Ishikawa (cell line): ENCODE measurements around the gene HCN1.

Experiments
- CEBPB ChIP-seq: IDR thresholded peaks from 2 replicates; pipeline ENCODE4 v1.6.1; 2012
- CREB1 ChIP-seq: IDR thresholded peaks from 2 replicates; pipeline ENCODE4 v1.6.1; 2012; ENCODE audit warnings: low read depth
- EGR1 ChIP-seq: IDR thresholded peaks from 2 replicates; pipeline ENCODE4 v1.6.1; 2012
- EP300 ChIP-seq: IDR thresholded peaks from 2 replicates; pipeline ENCODE4 v1.6.1; 2012; ENCODE audit warnings: borderline replicate concordance
- FOXM1 ChIP-seq: IDR thresholded peaks from 2 replicates; pipeline ENCODE4 v1.6.1; 2012; ENCODE audit warnings: low read depth, borderline replicate concordance
- MAX ChIP-seq: IDR thresholded peaks from 2 replicates; pipeline ENCODE4 v1.6.1; 2012
- NFIC ChIP-seq: IDR thresholded peaks from 2 replicates; pipeline ENCODE4 v1.6.1; 2012
- RAD21 ChIP-seq: IDR thresholded peaks from 2 replicates; pipeline ENCODE4 v1.6.1; 2012; ENCODE audit warnings: low read depth
- REST ChIP-seq: IDR thresholded peaks from 2 replicates; pipeline ENCODE4 v1.6.1; 2012; ENCODE audit warnings: low read depth, mild to moderate bottlenecking
- TAF1 ChIP-seq: IDR thresholded peaks from 2 replicates; pipeline ENCODE4 v1.6.1; 2012; ENCODE audit warnings: low read depth, mild to moderate bottlenecking
- TCF12 ChIP-seq: IDR thresholded peaks from 2 replicates; pipeline ENCODE4 v1.6.1; 2012; ENCODE audit warnings: low read depth
- TEAD4 ChIP-seq: IDR thresholded peaks from 2 replicates; pipeline ENCODE4 v1.6.1; 2012
- USF1 ChIP-seq: IDR thresholded peaks from 2 replicates; pipeline ENCODE4 v1.6.1; 2012
- YY1 ChIP-seq: IDR thresholded peaks from 2 replicates; pipeline ENCODE4 v1.6.1; 2012; ENCODE audit warnings: low read depth
- ZBTB7A ChIP-seq: IDR thresholded peaks from 2 replicates; pipeline ENCODE4 v1.6.1; 2012; ENCODE audit warnings: low read depth

HCN1 gene

GRCh38 chr5:45382583-45382982, 313.6 kb downstream of the HCN1 start:
- TF ChIP-seq TCF12 (no peak), RAD21 (no peak), REST (no peak), FOXM1 (no peak), EGR1 (no peak), ZBTB7A (no peak), CREB1 (no peak), TEAD4 (no peak), CEBPB (no peak)

- TF ChIP-seq REST (no peak), USF1 (no peak), MAX (no peak), EGR1 (no peak), CREB1 (no peak), YY1 (no peak), TCF12 (no peak), FOXM1 (no peak), TAF1 (no peak), ZBTB7A (no peak), NFIC (no peak), RAD21 (no peak), EP300 (no peak), TEAD4 (no peak)
Measured at GRCh38 chr5:45376417-45376816, 319.8 kb downstream of the HCN1 start.

- TF ChIP-seq MAX (no peak), FOXM1 (no peak), CREB1 (no peak), ZBTB7A (no peak), NFIC (no peak), YY1 (no peak), USF1 (no peak), EGR1 (no peak), TEAD4 (no peak), REST (no peak), EP300 (no peak)
Measured at GRCh38 chr5:45372629-45373028, 323.6 kb downstream of the HCN1 start.

- TF ChIP-seq MAX = no peak
- no peak for TF ChIP-seq EP300
- no peak for TF ChIP-seq CREB1
- no peak for TF ChIP-seq FOXM1
- no peak for TF ChIP-seq ZBTB7A
- TF ChIP-seq CEBPB = no peak
- no peak for TF ChIP-seq YY1
- no peak for TF ChIP-seq TAF1
- TF ChIP-seq RAD21 = no peak
Measured at GRCh38 chr5:45355189-45355992, 340.8 kb downstream of the HCN1 start.
